SK-N-SH treated with all-trans-retinoic acid at 6 μM for 48 hours (cell line): ENCODE results near the gene EBP.

Experiments
- ATAC-seq: fragments of 200-7000 bp; cut with Tn5 transposase; 3 replicates; pipeline ENCODE4 v1.9.1; 2020; ENCODE audit warnings: mild to moderate bottlenecking, moderate library complexity
- ARNTL ChIP-seq: fragments of 450-650 bp; formaldehyde crosslinking; IDR thresholded peaks from 2 replicates; pipeline ENCODE4 v1.5.0; 2020; ENCODE audit warnings: low read depth, mild to moderate bottlenecking, moderate library complexity, borderline replicate concordance
- BACH2 ChIP-seq: fragments of 250-450 bp; sonication (Bioruptor Pico); IDR thresholded peaks from 2 replicates; pipeline ENCODE4 v1.9.0; 2021; ENCODE audit warnings: mild to moderate bottlenecking, borderline replicate concordance
- GLIS3 ChIP-seq: fragments of 250-450 bp; sonication (Bioruptor Pico); IDR thresholded peaks from 2 replicates; pipeline ENCODE4 v1.5.0; 2020; ENCODE audit warnings: mild to moderate bottlenecking, moderate library complexity
- ISL1 ChIP-seq: fragments of 250-450 bp; sonication (Bioruptor Pico); IDR thresholded peaks from 2 replicates; pipeline ENCODE4 v2.1.2; 2022; ENCODE audit warnings: mild to moderate bottlenecking, moderate library complexity
- OSR1 ChIP-seq: fragments of 250-450 bp; sonication (Bioruptor Pico); IDR thresholded peaks from 2 replicates; pipeline ENCODE4 v1.8.0; 2022; ENCODE audit warnings: moderate library complexity, mild to moderate bottlenecking, inconsistent platforms
- PPARA ChIP-seq: fragments of 250-450 bp; sonication (Bioruptor Pico); IDR thresholded peaks from 2 replicates; pipeline ENCODE4 v1.5.0; 2020; ENCODE audit warnings: mild to moderate bottlenecking, borderline replicate concordance
- RARB ChIP-seq: fragments of 250-450 bp; sonication (Bioruptor Pico); IDR thresholded peaks from 2 replicates; pipeline ENCODE4 v1.8.0; 2021; ENCODE audit warnings: mild to moderate bottlenecking, moderate library complexity
- SNAI2 ChIP-seq: fragments of 250-450 bp; sonication (Bioruptor Pico); IDR thresholded peaks from 2 replicates; pipeline ENCODE4 v1.5.0; 2020; ENCODE audit warnings: mild to moderate bottlenecking, moderate library complexity
- TCF4 ChIP-seq: fragments of 250-450 bp; sonication (Bioruptor Pico); IDR thresholded peaks from 2 replicates; pipeline ENCODE4 v1.8.0; 2021; ENCODE audit warnings: mild to moderate bottlenecking, moderate library complexity, borderline replicate concordance
- TOX ChIP-seq: fragments of 250-450 bp; sonication (Bioruptor Pico); IDR thresholded peaks from 2 replicates; pipeline ENCODE4 v1.8.0; 2021; ENCODE audit warnings: mild to moderate bottlenecking, moderate library complexity, borderline replicate concordance
- ZC3H10 ChIP-seq: fragments of 250-450 bp; sonication (Bioruptor Pico); IDR thresholded peaks from 2 replicates; pipeline ENCODE4 v1.5.1; 2021; ENCODE audit warnings: mild to moderate bottlenecking, moderate library complexity
- ZFP3 ChIP-seq: fragments of 250-450 bp; sonication (Bioruptor Pico); IDR thresholded peaks from 2 replicates; pipeline ENCODE4 v1.5.0; 2020; ENCODE audit warnings: mild to moderate bottlenecking, moderate library complexity
- ZFP30 ChIP-seq: fragments of 450-650 bp; formaldehyde crosslinking; IDR thresholded peaks from 2 replicates; pipeline ENCODE4 v1.5.0; 2022; ENCODE audit warnings: mild to moderate bottlenecking, moderate library complexity
- ZNF565 ChIP-seq: fragments of 450-650 bp; formaldehyde crosslinking; conservative IDR thresholded peaks from 2 replicates; pipeline ENCODE4 v1.5.0; 2020; ENCODE audit warnings: low read depth, mild to moderate bottlenecking, moderate library complexity
- ZNF70 ChIP-seq: fragments of 450-650 bp; formaldehyde crosslinking; IDR thresholded peaks from 2 replicates; pipeline ENCODE4 v1.5.0; 2020; ENCODE audit warnings: mild to moderate bottlenecking, moderate library complexity
- ZNF8 ChIP-seq: fragments of 450-650 bp; formaldehyde crosslinking; IDR thresholded peaks from 2 replicates; pipeline ENCODE4 v1.5.0; 2020; ENCODE audit warnings: mild to moderate bottlenecking, moderate library complexity
- TF ChIP-seq, protein P1 (sequence below): fragments of 250-450 bp; sonication (Bioruptor Pico); IDR thresholded peaks from 2 replicates; pipeline ENCODE4 v1.8.0; 2020; ENCODE audit warnings: mild to moderate bottlenecking, moderate library complexity, borderline replicate concordance
- TF ChIP-seq, protein P2 (sequence below): fragments of 250-450 bp; sonication (Bioruptor Pico); IDR thresholded peaks from 2 replicates; pipeline ENCODE4 v1.5.0; 2020; ENCODE audit warnings: mild to moderate bottlenecking, moderate library complexity
- TF ChIP-seq, protein P3 (sequence below): fragments of 250-450 bp; sonication (Bioruptor Pico); IDR thresholded peaks from 2 replicates; pipeline ENCODE4 v1.5.1; 2020; ENCODE audit warnings: low read depth, mild to moderate bottlenecking, moderate library complexity
- TF ChIP-seq, protein P4 (sequence below): fragments of 250-450 bp; sonication (Bioruptor Pico); IDR thresholded peaks from 2 replicates; pipeline ENCODE4 v1.5.1; 2021; ENCODE audit warnings: mild to moderate bottlenecking, moderate library complexity

EBP gene

DNA sequence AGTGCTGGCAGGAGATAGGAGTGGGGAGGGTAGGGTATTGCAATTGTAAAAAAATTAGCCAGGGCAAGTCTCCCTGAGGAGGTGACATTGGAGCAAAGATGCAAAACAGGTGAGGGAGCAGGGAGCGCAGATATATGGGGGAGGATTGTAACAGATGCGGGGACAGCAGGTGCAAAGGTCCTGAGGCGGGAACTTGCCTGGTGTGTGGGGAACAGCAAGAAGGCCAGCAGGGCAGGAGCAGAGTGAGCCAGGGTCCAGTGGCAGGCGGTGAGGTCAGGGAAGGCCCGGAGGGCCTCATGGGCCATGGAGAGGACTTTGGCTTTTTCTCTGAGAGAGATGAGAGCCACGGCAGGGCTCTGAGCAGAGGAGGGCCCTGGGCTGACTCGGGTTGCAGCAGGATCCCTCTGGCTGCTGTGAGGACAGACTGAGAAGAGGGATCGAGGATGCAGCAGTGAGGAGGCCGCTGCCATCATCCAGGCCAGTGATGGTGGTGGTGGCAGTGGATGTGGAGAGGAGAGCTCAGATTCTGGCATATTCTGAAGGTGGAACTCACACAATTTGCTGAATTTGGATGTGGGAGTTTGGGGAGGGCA lies 6.6 kb upstream of the EBP start (continued):
- TF ChIP-seq, protein P1, sequence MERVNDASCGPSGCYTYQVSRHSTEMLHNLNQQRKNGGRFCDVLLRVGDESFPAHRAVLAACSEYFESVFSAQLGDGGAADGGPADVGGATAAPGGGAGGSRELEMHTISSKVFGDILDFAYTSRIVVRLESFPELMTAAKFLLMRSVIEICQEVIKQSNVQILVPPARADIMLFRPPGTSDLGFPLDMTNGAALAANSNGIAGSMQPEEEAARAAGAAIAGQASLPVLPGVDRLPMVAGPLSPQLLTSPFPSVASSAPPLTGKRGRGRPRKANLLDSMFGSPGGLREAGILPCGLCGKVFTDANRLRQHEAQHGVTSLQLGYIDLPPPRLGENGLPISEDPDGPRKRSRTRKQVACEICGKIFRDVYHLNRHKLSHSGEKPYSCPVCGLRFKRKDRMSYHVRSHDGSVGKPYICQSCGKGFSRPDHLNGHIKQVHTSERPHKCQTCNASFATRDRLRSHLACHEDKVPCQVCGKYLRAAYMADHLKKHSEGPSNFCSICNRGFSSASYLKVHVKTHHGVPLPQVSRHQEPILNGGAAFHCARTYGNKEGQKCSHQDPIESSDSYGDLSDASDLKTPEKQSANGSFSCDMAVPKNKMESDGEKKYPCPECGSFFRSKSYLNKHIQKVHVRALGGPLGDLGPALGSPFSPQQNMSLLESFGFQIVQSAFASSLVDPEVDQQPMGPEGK, result no peak
- TF ChIP-seq, all 23 proteins: peak for 0

DNA sequence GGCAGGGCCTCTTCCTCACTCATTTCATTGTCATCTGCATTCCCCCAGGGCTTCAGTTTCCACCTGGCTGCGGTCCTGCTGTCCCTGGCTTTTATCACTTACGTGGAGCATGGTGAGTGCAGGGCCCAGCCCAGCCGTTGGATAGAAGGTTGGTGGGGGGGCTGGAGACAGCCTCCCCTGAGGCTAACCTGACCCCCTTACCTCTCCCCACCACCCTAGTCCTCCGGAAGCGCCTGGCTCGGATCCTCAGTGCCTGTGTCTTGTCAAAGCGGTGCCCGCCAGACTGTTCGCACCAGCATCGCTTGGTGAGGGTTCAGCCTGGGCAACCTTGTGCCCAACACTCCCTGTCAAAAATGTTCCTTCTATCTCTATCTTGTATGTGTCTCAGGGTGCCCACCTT lies 5.8 kb upstream of the EBP start:
- no peak for ATAC-seq
- TF ChIP-seq RARB (CRISPR knock-in tag) (no peak), BACH2 (CRISPR knock-in tag) (no peak), ZC3H10 (CRISPR knock-in tag) (no peak), PPARA (no peak), TOX (CRISPR knock-in tag) (no peak), ZFP3 (CRISPR knock-in tag) (no peak), GLIS3 (CRISPR knock-in tag) (no peak), ZNF70 (no peak), SNAI2 (CRISPR knock-in tag) (no peak), ZFP30 (CRISPR knock-in tag) (no peak), OSR1 (no peak), ZNF565 (CRISPR knock-in tag) (no peak), ZNF8 (CRISPR knock-in tag) (no peak), ISL1 (CRISPR knock-in tag) (no peak), TCF4 (CRISPR knock-in tag) (no peak)
- TF ChIP-seq, protein P1, result no peak
- TF ChIP-seq, protein P2, sequence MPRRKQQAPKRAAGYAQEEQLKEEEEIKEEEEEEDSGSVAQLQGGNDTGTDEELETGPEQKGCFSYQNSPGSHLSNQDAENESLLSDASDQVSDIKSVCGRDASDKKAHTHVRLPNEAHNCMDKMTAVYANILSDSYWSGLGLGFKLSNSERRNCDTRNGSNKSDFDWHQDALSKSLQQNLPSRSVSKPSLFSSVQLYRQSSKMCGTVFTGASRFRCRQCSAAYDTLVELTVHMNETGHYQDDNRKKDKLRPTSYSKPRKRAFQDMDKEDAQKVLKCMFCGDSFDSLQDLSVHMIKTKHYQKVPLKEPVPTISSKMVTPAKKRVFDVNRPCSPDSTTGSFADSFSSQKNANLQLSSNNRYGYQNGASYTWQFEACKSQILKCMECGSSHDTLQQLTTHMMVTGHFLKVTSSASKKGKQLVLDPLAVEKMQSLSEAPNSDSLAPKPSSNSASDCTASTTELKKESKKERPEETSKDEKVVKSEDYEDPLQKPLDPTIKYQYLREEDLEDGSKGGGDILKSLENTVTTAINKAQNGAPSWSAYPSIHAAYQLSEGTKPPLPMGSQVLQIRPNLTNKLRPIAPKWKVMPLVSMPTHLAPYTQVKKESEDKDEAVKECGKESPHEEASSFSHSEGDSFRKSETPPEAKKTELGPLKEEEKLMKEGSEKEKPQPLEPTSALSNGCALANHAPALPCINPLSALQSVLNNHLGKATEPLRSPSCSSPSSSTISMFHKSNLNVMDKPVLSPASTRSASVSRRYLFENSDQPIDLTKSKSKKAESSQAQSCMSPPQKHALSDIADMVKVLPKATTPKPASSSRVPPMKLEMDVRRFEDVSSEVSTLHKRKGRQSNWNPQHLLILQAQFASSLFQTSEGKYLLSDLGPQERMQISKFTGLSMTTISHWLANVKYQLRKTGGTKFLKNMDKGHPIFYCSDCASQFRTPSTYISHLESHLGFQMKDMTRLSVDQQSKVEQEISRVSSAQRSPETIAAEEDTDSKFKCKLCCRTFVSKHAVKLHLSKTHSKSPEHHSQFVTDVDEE (CRISPR knock-in tag), result no peak
- TF ChIP-seq, protein P3, sequence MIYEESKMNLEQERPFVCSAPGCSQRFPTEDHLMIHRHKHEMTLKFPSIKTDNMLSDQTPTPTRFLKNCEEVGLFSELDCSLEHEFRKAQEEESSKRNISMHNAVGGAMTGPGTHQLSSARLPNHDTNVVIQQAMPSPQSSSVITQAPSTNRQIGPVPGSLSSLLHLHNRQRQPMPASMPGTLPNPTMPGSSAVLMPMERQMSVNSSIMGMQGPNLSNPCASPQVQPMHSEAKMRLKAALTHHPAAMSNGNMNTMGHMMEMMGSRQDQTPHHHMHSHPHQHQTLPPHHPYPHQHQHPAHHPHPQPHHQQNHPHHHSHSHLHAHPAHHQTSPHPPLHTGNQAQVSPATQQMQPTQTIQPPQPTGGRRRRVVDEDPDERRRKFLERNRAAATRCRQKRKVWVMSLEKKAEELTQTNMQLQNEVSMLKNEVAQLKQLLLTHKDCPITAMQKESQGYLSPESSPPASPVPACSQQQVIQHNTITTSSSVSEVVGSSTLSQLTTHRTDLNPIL (CRISPR knock-in tag), result no peak
- TF ChIP-seq, all 23 proteins: peak for 0

DNA sequence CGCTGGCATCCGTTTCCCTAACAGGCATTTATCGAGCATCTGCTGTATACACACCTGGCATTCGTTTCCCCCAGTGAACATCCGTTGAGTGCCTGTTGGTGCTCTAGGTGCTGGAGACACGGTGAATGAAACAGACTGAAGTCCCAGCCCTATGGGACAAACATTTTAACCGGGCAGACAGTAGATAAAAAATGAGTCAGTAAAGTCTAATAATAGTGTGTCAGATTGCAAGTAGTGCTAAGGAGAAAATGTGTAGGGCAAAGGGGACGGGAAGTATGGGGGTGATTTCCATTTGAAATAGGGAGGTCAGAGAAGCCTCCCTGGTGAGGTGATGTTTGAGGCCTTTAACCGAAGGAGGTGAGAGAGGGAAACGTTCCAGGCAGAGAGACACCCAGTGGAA lies 5.3 kb upstream of the EBP start:
- TF ChIP-seq, protein P3 (CRISPR knock-in tag), result no peak
- TF ChIP-seq, protein P1, result no peak
- TF ChIP-seq ARNTL (CRISPR knock-in tag) (no peak), ZNF8 (CRISPR knock-in tag) (no peak), ZNF565 (CRISPR knock-in tag) (no peak), ZFP30 (CRISPR knock-in tag) (no peak), ZNF70 (no peak), GLIS3 (CRISPR knock-in tag) (no peak)
- TF ChIP-seq, protein P2 (CRISPR knock-in tag), result no peak
- TF ChIP-seq, protein P4, sequence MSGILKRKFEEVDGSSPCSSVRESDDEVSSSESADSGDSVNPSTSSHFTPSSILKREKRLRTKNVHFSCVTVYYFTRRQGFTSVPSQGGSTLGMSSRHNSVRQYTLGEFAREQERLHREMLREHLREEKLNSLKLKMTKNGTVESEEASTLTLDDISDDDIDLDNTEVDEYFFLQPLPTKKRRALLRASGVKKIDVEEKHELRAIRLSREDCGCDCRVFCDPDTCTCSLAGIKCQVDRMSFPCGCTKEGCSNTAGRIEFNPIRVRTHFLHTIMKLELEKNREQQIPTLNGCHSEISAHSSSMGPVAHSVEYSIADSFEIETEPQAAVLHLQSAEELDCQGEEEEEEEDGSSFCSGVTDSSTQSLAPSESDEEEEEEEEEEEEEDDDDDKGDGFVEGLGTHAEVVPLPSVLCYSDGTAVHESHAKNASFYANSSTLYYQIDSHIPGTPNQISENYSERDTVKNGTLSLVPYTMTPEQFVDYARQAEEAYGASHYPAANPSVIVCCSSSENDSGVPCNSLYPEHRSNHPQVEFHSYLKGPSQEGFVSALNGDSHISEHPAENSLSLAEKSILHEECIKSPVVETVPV (CRISPR knock-in tag), result no peak
- no peak for ATAC-seq
